Occipital lobe (tissue), 2 donors: ENCODE data around the gene ANGPTL1. TPM values are rescaled to one million over a fixed set of nuclear protein-coding genes. Genes with fewer than 3 reads are reported as not detected.
"Not testable (repeated sequence)": the region's sequence is repeated elsewhere in the genome, so short reads cannot be mapped to it uniquely, and the experiment has no call there.

Source experiments
- DNase-seq: peaks from one replicate; lab custom pipeline; 2025; lab: John Stamatoyannopoulos, UW
- total RNA-seq: library from RNA; depleted of rRNA; stranded (reverse); fragments of >200 nt; gene quantifications from one replicate; pipeline ENCODE4 v1.2.3, GENCODE V29; 2014

The ANGPTL1 gene
- total RNA-seq, 1 donor from 2014 or later = 2.7 TPM

GRCh38 chr1:178868706-178869105 lies 2.2 kb downstream of the ANGPTL1 start:
- no peak for DNase-seq

- DNase-seq = no peak
Measured at GRCh38 chr1:178867670-178868069, 3.2 kb downstream of the ANGPTL1 start.

- DNase-seq = no peak
Measured at GRCh38 chr1:178864326-178864725, 6.6 kb downstream of the ANGPTL1 start.

- DNase-seq = no peak
Measured at GRCh38 chr1:178862864-178863263, 8.0 kb downstream of the ANGPTL1 start.

- no peak for DNase-seq
Measured at GRCh38 chr1:178862416-178862815, 8.5 kb downstream of the ANGPTL1 start.

DNA sequence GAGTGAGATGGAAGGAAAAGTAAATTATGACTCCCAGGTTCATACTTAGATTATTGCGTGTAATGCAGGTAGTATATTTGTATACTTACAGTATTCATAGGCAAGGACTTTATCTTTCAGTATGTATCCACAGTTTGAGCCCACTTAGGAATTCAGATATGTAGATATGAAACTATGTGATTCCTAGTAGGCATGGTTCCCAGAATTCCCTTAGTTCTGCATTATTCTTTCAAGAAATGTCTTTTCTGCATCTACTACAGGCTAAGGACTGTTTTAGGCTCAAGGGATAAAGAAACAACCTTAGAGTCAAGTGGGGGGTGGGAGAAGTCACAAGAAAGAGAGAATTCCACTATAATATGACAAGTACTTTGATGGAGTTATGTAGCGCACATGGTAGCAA lies 13.8 kb downstream of the ANGPTL1 start:
- DNase-seq = no peak

GRCh38 chr1:178849918-178850317 lies 21.0 kb downstream of the ANGPTL1 start:
- no peak for DNase-seq

- not testable (repeated sequence) for DNase-seq
Measured at GRCh38 chr1:178847919-178848318, 23.0 kb downstream of the ANGPTL1 start.

GRCh38 chr1:178847396-178847849 lies 23.5 kb downstream of the ANGPTL1 start:
- no peak for DNase-seq

DNA sequence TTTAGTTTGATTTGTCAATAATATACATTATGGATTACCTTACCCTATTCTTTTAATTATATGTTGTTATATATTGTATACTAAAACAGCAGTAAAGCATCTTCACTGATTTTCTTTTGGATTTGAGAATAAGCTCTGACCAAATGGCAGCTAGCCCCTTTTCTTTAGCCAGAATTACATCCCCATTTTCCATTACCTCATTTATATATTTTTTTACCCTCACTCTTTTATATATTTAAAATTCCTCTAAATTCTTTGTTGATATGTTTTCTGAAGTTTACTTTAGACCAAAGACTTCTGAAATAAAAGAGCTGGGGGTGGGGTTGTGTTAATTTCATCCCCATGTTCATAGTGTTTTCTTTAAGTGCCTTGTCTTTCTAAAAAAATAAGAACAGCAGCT lies 24.6 kb downstream of the ANGPTL1 start:
- no peak for DNase-seq

- DNase-seq = no peak
Measured at GRCh38 chr1:178844436-178844835, 26.4 kb downstream of the ANGPTL1 start.

GRCh38 chr1:178825167-178825566 lies 45.7 kb downstream of the ANGPTL1 start:
- no peak for DNase-seq

GRCh38 chr1:178821134-178821866 lies 49.6 kb downstream of the ANGPTL1 start:
- no peak for DNase-seq

- DNase-seq = no peak
Measured at GRCh38 chr1:178819123-178819522, 51.8 kb downstream of the ANGPTL1 start.

- DNase-seq = no peak
Measured at GRCh38 chr1:178818416-178818815, 52.5 kb downstream of the ANGPTL1 start.

DNA sequence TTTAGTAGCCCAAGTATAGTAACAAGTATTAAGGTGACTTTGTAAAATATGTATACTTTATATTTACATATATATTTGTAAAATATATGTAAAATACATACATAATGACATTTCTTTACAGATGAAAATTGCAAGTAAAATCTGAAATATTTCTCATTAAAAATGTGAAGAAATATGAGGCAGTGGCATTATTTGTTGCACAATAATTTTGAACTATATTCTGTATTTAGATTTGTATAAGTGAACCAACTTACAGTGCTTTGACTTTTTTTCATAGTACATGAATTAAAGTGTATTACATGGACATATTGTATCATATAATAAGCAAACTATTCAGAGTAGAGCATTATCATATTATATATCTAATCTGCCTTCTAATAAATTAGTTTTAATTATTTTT lies 60.3 kb downstream of the ANGPTL1 start:
- no peak for DNase-seq

DNA sequence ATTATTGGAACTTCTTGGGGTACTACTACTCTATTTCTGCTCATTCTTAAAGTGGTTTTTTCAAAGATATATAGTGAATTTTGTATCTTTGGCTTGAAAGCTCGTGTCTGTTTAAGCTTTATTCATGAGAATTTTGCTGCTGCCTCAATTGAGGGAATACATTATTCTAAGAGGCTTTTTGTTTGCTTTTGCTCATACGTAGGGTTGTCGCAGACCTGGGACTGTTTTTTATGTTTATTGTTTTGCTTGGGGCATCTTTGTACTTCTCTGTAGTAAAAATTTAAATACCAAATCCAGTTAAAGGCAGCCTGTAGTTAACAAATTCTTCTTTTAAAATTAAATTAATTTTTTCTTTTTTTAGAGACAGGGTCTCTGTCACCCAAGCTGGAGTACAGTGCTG lies 62.3 kb downstream of the ANGPTL1 start:
- DNase-seq = no peak

- no peak for DNase-seq
Measured at GRCh38 chr1:178806665-178807300, 64.1 kb downstream of the ANGPTL1 start.

DNA sequence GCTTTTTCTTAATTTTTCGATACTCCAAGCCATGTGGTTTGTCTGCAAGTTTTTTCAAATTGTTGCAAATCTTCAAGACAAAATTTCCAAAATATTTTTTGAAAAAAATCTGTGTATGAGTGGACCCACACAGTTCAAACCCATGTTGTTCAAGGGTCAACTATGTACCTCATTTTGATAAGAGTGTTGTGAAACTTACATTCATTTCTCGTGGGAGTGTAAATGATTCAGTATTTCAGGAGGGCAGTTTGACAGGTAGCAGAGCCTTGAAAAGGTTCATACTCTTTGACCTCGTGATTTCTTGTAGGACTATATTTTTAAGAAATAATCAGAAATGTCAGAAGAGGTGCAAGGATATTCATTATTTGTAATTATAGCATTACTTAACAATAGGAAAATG lies 68.0 kb downstream of the ANGPTL1 start:
- no peak for DNase-seq
